ENCODE measurements around the gene MED13L.

The MED13L gene

GRCh38 chr12:116277467-116278278, at the start of gene MED13L:
MED13L (minus strand) TSS chr12:116277693; CDS start chr12:116277131, 562 bp downstream.
- TF ChIP-seq, protein P1, sequence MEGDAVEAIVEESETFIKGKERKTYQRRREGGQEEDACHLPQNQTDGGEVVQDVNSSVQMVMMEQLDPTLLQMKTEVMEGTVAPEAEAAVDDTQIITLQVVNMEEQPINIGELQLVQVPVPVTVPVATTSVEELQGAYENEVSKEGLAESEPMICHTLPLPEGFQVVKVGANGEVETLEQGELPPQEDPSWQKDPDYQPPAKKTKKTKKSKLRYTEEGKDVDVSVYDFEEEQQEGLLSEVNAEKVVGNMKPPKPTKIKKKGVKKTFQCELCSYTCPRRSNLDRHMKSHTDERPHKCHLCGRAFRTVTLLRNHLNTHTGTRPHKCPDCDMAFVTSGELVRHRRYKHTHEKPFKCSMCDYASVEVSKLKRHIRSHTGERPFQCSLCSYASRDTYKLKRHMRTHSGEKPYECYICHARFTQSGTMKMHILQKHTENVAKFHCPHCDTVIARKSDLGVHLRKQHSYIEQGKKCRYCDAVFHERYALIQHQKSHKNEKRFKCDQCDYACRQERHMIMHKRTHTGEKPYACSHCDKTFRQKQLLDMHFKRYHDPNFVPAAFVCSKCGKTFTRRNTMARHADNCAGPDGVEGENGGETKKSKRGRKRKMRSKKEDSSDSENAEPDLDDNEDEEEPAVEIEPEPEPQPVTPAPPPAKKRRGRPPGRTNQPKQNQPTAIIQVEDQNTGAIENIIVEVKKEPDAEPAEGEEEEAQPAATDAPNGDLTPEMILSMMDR (IDR thresholded peaks at IDR 0.05; ENCODE audit: extremely low read depth, missing control alignments), result no peak
- peak; percentile 99 for DNase-seq (ENCODE audit: low spot score)

DNA sequence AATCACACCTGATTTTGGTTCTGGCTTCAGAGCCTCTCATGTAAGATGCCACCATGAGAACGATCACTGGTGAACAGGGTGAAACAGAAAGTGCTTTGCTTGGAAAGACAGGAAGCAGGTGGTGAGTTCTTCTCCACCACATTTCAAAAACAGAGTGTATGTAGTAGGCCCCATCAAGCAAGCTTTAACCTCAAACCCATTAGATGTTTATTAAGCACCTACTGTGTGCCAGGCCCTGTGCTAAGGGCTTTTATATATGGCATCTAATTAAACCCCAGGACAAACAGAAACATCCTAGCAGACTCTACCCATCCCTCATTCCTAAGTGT, 47.8 kb upstream of the MED13L start:
- TF ChIP-seq, protein P1 (IDR thresholded peaks at IDR 0.05; ENCODE audit: extremely low read depth, missing control alignments), result no peak
- DNase-seq (ENCODE audit: low spot score), result peak; percentile 58

- TF ChIP-seq, protein P1 (IDR thresholded peaks at IDR 0.05; ENCODE audit: extremely low read depth, missing control alignments), result no peak
- no peak for DNase-seq (ENCODE audit: low spot score)
Observed at GRCh38 chr12:116324654-116325335, 47.3 kb upstream of the MED13L start.

- DNase-seq (ENCODE audit: low spot score), result peak; percentile 46
- TF ChIP-seq, protein P1 (IDR thresholded peaks at IDR 0.05; ENCODE audit: extremely low read depth, missing control alignments), result no peak
Observed at GRCh38 chr12:116323406-116324386, 46.2 kb upstream of the MED13L start.

DNA sequence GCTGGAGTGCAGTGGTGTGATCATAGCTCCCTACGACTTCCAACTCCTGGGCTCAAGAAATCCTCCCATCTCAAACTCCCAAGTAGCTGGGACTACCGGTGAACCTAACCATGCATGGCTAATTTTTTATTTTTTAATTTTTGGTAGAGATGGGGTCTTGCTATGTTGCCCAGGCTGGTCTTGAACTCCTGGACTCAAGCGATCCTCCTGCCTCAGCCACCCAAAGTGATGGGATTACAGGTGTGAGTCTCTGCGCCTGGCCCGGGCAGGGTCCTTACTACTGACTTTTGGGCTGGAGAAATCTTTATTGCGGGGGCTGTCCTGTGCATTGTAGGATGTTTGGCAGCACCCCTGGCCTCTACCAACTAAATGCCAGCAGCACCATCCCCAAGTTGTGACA, 44.4 kb upstream of the MED13L start:
- no peak for DNase-seq (ENCODE audit: low spot score)
- TF ChIP-seq, protein P1 (IDR thresholded peaks at IDR 0.05; ENCODE audit: extremely low read depth, missing control alignments), result no peak

DNA sequence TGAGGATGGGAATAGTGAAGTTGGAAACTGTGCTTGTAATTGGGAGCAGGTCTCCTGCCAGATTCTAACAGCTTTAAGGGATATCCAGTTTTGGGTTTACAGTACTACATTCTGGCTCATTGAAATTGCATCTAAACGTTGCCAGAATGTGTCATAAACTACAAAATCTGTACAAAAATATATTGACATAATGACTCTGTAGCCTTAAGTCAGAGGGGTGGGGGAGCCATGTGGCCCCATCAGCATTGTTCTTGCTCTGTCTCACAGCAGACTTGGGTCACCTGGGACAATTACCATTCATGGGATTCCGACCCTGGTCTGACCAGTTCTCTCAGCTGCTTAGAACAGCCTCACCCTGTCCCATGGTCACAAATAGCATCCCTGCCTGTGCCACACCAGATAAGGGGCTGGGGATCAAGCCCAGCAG, 43.3 kb upstream of the MED13L start:
- no peak for DNase-seq (ENCODE audit: low spot score)
- TF ChIP-seq, protein P1 (IDR thresholded peaks at IDR 0.05; ENCODE audit: extremely low read depth, missing control alignments), result no peak

Measured in GM20000 (cell line).